ENCODE data around the gene ARHGAP33. TPM values are rescaled to one million over a fixed set of nuclear protein-coding genes. Genes with fewer than 3 reads are reported as not detected.

ARHGAP33 gene
- polyA plus RNA-seq, 1 donor (not counting 4 experiments of a cell fraction or from before 2014, with no cell fraction given): 0.49 TPM

DNA sequence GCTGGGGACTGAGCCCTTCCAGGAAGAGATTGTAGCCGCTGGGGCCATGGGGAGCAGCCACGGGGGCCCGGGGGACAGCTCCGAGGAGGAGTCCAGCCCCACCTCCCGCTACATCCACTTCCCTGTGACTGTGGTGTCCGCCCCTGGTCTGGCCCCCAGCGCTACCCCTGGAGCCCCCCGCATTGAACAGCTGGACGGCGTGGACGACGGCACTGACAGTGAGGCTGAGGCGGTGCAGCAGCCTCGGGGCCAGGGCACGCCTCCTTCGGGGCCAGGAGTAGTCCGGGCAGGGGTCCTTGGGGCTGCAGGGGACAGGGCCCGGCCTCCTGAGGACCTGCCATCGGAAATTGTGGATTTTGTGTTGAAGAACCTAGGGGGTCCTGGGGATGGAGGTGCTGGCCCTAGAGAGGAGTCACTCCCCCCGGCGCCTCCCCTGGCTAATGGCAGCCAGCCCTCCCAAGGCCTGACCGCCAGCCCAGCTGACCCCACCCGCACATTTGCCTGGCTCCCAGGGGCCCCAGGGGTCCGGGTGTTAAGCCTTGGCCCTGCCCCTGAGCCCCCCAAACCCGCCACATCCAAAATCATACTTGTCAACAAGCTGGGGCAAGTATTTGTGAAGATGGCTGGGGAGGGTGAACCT lies 42.7 kb upstream of the ARHGAP33 start:
- Histone ChIP-seq H3K9ac (ENCODE audit: control insufficient read depth, extremely low read depth, insufficient read depth, low read length) (no peak overlapping the region), H4K20me1 (ENCODE audit: control insufficient read depth, extremely low read depth, insufficient read depth, low read length) (peaks cover 6% of the 10 kb centered on the region), H3K27ac (ENCODE audit: control insufficient read depth, insufficient read depth, low read length) (no peak overlapping the region), H3K36me3 (ENCODE audit: control insufficient read depth in 2 of 2, extremely low read depth in 1 of 2, insufficient read depth in 2 of 2, low read length in 2 of 2) (peaks cover 67 to 73% of the 10 kb centered on the region in 2 experiments), H3K4me1 (ENCODE audit: control insufficient read depth, extremely low read depth, insufficient read depth, low read length) (no peaks in the 10 kb centered on the region), H3K9me1 (ENCODE audit: control insufficient read depth, extremely low read depth, insufficient read depth, low read length) (no peaks in the 10 kb centered on the region), H3K79me2 (ENCODE audit: control insufficient read depth, insufficient read depth, low read length) (peaks cover 2% of the 10 kb centered on the region), H3K27me3 (ENCODE audit: control insufficient read depth, extremely low read depth, insufficient read depth, low read length) (no peaks in the 10 kb centered on the region), H3K4me3 (ENCODE audit: control insufficient read depth in 2 of 3, extremely low read depth in 1 of 3, insufficient read depth in 2 of 3, low read depth in 1 of 3, low read length in 3 of 3) (no peak overlapping the region), H3K9me3 (ENCODE audit: control insufficient read depth, low read depth, low read length) (no peaks in the 10 kb centered on the region), H2AFZ (ENCODE audit: control insufficient read depth, low read length) (no peak overlapping the region), H3K4me2 (ENCODE audit: control insufficient read depth, extremely low read depth, insufficient read depth, low read depth, low read length) (no peak overlapping the region)
- no peak for DNase-seq (ENCODE audit: low read depth, low spot score)
- dilution Hi-C loops (cut with MboI; ENCODE audit: extremely low pct_ligation_motif_present, low sequenced_read_pairs): no loop called here
- no peak for TF ChIP-seq EZH2 (IDR thresholded peaks at IDR 0.05; ENCODE audit: low read length)
- TF ChIP-seq, protein P1, sequence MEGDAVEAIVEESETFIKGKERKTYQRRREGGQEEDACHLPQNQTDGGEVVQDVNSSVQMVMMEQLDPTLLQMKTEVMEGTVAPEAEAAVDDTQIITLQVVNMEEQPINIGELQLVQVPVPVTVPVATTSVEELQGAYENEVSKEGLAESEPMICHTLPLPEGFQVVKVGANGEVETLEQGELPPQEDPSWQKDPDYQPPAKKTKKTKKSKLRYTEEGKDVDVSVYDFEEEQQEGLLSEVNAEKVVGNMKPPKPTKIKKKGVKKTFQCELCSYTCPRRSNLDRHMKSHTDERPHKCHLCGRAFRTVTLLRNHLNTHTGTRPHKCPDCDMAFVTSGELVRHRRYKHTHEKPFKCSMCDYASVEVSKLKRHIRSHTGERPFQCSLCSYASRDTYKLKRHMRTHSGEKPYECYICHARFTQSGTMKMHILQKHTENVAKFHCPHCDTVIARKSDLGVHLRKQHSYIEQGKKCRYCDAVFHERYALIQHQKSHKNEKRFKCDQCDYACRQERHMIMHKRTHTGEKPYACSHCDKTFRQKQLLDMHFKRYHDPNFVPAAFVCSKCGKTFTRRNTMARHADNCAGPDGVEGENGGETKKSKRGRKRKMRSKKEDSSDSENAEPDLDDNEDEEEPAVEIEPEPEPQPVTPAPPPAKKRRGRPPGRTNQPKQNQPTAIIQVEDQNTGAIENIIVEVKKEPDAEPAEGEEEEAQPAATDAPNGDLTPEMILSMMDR (optimal IDR thresholded peaks at IDR 0.05 in 1 of 3, IDR thresholded peaks at IDR 0.05 in 1 of 3, conservative IDR thresholded peaks at IDR 0.05 in 1 of 3; ENCODE audit: extremely low read depth in 1 of 3, insufficient read depth in 2 of 3, low read length in 3 of 3): no peak
- no peak for FAIRE-seq

GRCh38 chr19:35733180-35734125 lies 41.9 kb upstream of the ARHGAP33 start:
- peaks cover 6% of the 10 kb centered on the region for H4K20me1 ChIP-seq (ENCODE audit: control insufficient read depth, extremely low read depth, insufficient read depth, low read length)
- H3K36me3 ChIP-seq (ENCODE audit: control insufficient read depth in 2 of 2, extremely low read depth in 1 of 2, insufficient read depth in 2 of 2, low read length in 2 of 2): peaks cover 66 to 75% of the 10 kb centered on the region in 2 experiments
- no peak overlapping the region for H3K4me2 ChIP-seq (ENCODE audit: control insufficient read depth, extremely low read depth, insufficient read depth, low read depth, low read length)
- dilution Hi-C loops (cut with MboI; ENCODE audit: extremely low pct_ligation_motif_present, low sequenced_read_pairs): no loop called here
- no peak overlapping the region for H3K9ac ChIP-seq (ENCODE audit: control insufficient read depth, extremely low read depth, insufficient read depth, low read length)
- FAIRE-seq: no peak
- no peak overlapping the region for H3K4me3 ChIP-seq (ENCODE audit: control insufficient read depth in 2 of 3, extremely low read depth in 1 of 3, insufficient read depth in 2 of 3, low read depth in 1 of 3, low read length in 3 of 3)
- TF ChIP-seq, protein P1 (optimal IDR thresholded peaks at IDR 0.05 in 1 of 3, IDR thresholded peaks at IDR 0.05 in 1 of 3, conservative IDR thresholded peaks at IDR 0.05 in 1 of 3; ENCODE audit: extremely low read depth in 1 of 3, insufficient read depth in 2 of 3, low read length in 3 of 3): no peak
- TF ChIP-seq EZH2 (IDR thresholded peaks at IDR 0.05; ENCODE audit: low read length): no peak
- H2AFZ ChIP-seq (ENCODE audit: control insufficient read depth, low read length): no peak overlapping the region
- H3K9me3 ChIP-seq (ENCODE audit: control insufficient read depth, low read depth, low read length): no peaks in the 10 kb centered on the region
- H3K4me1 ChIP-seq (ENCODE audit: control insufficient read depth, extremely low read depth, insufficient read depth, low read length): no peaks in the 10 kb centered on the region
- H3K9me1 ChIP-seq (ENCODE audit: control insufficient read depth, extremely low read depth, insufficient read depth, low read length): no peaks in the 10 kb centered on the region
- no peak for DNase-seq (ENCODE audit: low read depth, low spot score)
- H3K27ac ChIP-seq (ENCODE audit: control insufficient read depth, insufficient read depth, low read length): no peak overlapping the region
- no peaks in the 10 kb centered on the region for H3K27me3 ChIP-seq (ENCODE audit: control insufficient read depth, extremely low read depth, insufficient read depth, low read length)
- peaks cover 2% of the 10 kb centered on the region for H3K79me2 ChIP-seq (ENCODE audit: control insufficient read depth, insufficient read depth, low read length)
